ENCODE results near the gene UNC5B. TPM values are rescaled to one million over a fixed set of nuclear protein-coding genes. Genes with fewer than 3 reads are reported as not detected.

Gene UNC5B
- polyA plus RNA-seq, 4 donors: 0.27 to 19.4 (median 6.7) TPM

GRCh38 chr10:71323407-71323806 is 111.0 kb downstream of the UNC5B start:
- H3K9me3 ChIP-seq (ENCODE audit: control insufficient read depth in 2 of 2, insufficient read depth in 1 of 2, low read depth in 1 of 2, low read length in 1 of 2): no peaks in the 10 kb centered on the region
- DNase-seq (peak in 1 of 2 donors; percentile 33), FAIRE-seq (no peak)
- peaks cover 0 to 53% (median 2%) of the 10 kb centered on the region in 3 donors for H3K36me3 ChIP-seq (ENCODE audit: control insufficient read depth in 3 of 3, insufficient read depth in 2 of 3, low read depth in 1 of 3, low read length in 3 of 3)
- WGBS, 3 donors: 80 to 92% (median 84%) methylated on average over 4 of the region's 4 CpGs
- H3K27ac ChIP-seq (ENCODE audit: low read depth in 1 of 3, low read length in 2 of 3): no peak overlapping the region
- H3K4me1 ChIP-seq (ENCODE audit: control insufficient read depth in 3 of 3, insufficient read depth in 2 of 3, low read depth in 1 of 3, low read length in 2 of 3): peaks cover 0 to 11% (median 0%) of the 10 kb centered on the region in 3 donors
- no peaks in the 10 kb centered on the region for H3K27me3 ChIP-seq (ENCODE audit: control insufficient read depth in 3 of 3, insufficient read depth in 3 of 3, low read length in 3 of 3)
- H3K4me3 ChIP-seq (ENCODE audit: low read depth in 1 of 3, low read length in 3 of 3): no peak overlapping the region

DNA sequence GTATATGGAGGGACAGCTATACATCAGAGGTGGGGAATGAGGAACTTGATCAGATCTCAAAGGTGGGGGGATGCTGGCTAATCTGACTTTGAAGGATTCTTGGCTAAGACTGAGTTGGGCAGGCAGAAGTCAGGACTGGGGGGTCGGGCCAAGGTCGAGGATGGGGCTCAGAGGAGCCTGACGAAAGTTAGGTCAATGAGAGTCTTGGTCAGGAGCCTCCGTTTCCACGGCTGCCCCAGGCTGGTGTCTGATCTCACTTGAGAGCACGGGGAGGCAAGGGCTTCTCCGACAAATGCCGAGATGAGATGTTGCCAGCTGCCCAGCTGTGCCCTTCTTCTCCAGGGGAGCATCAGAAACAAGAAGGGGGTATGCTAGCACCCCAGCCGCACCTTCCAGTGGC is 112.4 kb downstream of the UNC5B start:
- DNase-seq: no peak
- no peak overlapping the region for H3K4me3 ChIP-seq (ENCODE audit: low read depth in 1 of 3, low read length in 3 of 3)
- no peaks in the 10 kb centered on the region for H3K27me3 ChIP-seq (ENCODE audit: control insufficient read depth in 3 of 3, insufficient read depth in 3 of 3, low read length in 3 of 3)
- no peak overlapping the region for H3K27ac ChIP-seq (ENCODE audit: low read depth in 1 of 3, low read length in 2 of 3)
- H3K36me3 ChIP-seq (ENCODE audit: control insufficient read depth in 3 of 3, insufficient read depth in 2 of 3, low read depth in 1 of 3, low read length in 3 of 3): peaks cover 0 to 66% (median 2%) of the 10 kb centered on the region in 3 donors
- peaks cover 0 to 5% (median 0%) of the 10 kb centered on the region in 3 donors for H3K4me1 ChIP-seq (ENCODE audit: control insufficient read depth in 3 of 3, insufficient read depth in 2 of 3, low read depth in 1 of 3, low read length in 2 of 3)
- 93 to 98% (median 95%) methylated on average over 9 of the region's 9 CpGs for WGBS, 3 donors
- no peak for FAIRE-seq
- H3K9me3 ChIP-seq (ENCODE audit: control insufficient read depth in 2 of 2, insufficient read depth in 1 of 2, low read depth in 1 of 2, low read length in 1 of 2): no peaks in the 10 kb centered on the region

GRCh38 chr10:71325267-71325666 is 112.9 kb downstream of the UNC5B start:
- FAIRE-seq (no peak), DNase-seq (peak in 1 of 2 donors; percentile 46)
- Histone ChIP-seq H3K9me3 (ENCODE audit: control insufficient read depth in 2 of 2, insufficient read depth in 1 of 2, low read depth in 1 of 2, low read length in 1 of 2) (no peaks in the 10 kb centered on the region), H3K4me1 (ENCODE audit: control insufficient read depth in 3 of 3, insufficient read depth in 2 of 3, low read depth in 1 of 3, low read length in 2 of 3) (peaks cover 0 to under 1% (median 0%) of the 10 kb centered on the region in 3 donors), H3K36me3 (ENCODE audit: control insufficient read depth in 3 of 3, insufficient read depth in 2 of 3, low read depth in 1 of 3, low read length in 3 of 3) (peaks cover 0 to 71% (median 2%) of the 10 kb centered on the region in 3 donors), H3K27me3 (ENCODE audit: control insufficient read depth in 3 of 3, insufficient read depth in 3 of 3, low read length in 3 of 3) (no peaks in the 10 kb centered on the region), H3K4me3 (ENCODE audit: low read depth in 1 of 3, low read length in 3 of 3) (no peak overlapping the region), H3K27ac (ENCODE audit: low read depth in 1 of 3, low read length in 2 of 3) (no peak overlapping the region)
- WGBS, 3 donors: 50 to 69% (median 61%) methylated on average over 6 of the region's 6 CpGs

DNA sequence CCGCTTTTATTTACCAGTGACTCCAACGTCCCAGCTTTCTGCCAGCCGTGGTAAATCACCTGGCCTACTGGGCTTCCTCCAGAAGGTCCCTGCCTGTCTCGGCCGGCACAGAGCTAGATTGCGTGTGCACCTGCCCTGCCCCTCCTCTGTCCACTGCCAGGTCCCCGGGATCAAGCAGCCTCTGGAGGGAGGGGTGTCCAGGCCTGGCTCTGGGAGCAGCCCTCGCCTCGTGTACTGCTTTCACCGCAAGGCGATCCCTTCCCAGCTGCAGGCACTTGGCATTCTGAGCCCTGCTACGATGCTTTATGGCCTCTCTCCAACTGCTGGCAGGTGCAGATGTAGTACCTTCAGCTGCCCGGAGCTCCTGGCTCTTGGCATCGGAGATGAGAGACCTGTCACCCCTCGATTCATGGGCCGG is 114.1 kb downstream of the UNC5B start:
- no peaks in the 10 kb centered on the region for H3K9me3 ChIP-seq (ENCODE audit: control insufficient read depth in 2 of 2, insufficient read depth in 1 of 2, low read depth in 1 of 2, low read length in 1 of 2)
- H3K36me3 ChIP-seq (ENCODE audit: control insufficient read depth in 3 of 3, insufficient read depth in 2 of 3, low read depth in 1 of 3, low read length in 3 of 3): peaks cover 0 to 79% (median 2%) of the 10 kb centered on the region in 3 donors
- H3K4me1 ChIP-seq (ENCODE audit: control insufficient read depth in 3 of 3, insufficient read depth in 2 of 3, low read depth in 1 of 3, low read length in 2 of 3): no peaks in the 10 kb centered on the region
- no peak overlapping the region for H3K27ac ChIP-seq (ENCODE audit: low read depth in 1 of 3, low read length in 2 of 3)
- DNase-seq (peak in 1 of 2 donors; percentile 55), FAIRE-seq (no peak)
- H3K27me3 ChIP-seq (ENCODE audit: control insufficient read depth in 3 of 3, insufficient read depth in 3 of 3, low read length in 3 of 3): no peaks in the 10 kb centered on the region
- H3K4me3 ChIP-seq (ENCODE audit: low read depth in 1 of 3, low read length in 3 of 3): no peak overlapping the region
- whole genome bisulfite sequencing, 3 donors: 12 to 68% (median 39%) methylated on average over 16 of the region's 16 CpGs

GRCh38 chr10:71330789-71331404 is 118.5 kb downstream of the UNC5B start:
- FAIRE-seq: no peak

GRCh38 chr10:71331736-71332135 is 119.4 kb downstream of the UNC5B start:
- Histone ChIP-seq H3K9me3 (ENCODE audit: control insufficient read depth in 2 of 2, insufficient read depth in 1 of 2, low read depth in 1 of 2, low read length in 1 of 2) (no peaks in the 10 kb centered on the region), H3K4me1 (ENCODE audit: control insufficient read depth in 3 of 3, insufficient read depth in 2 of 3, low read depth in 1 of 3, low read length in 2 of 3) (peaks cover 0 to 17% (median 0%) of the 10 kb centered on the region in 3 donors), H3K27me3 (ENCODE audit: control insufficient read depth in 3 of 3, insufficient read depth in 3 of 3, low read length in 3 of 3) (no peaks in the 10 kb centered on the region), H3K4me3 (ENCODE audit: low read depth in 1 of 3, low read length in 3 of 3) (no peak overlapping the region), H3K27ac (ENCODE audit: low read depth in 1 of 3, low read length in 2 of 3) (no peak overlapping the region), H3K36me3 (ENCODE audit: control insufficient read depth in 3 of 3, insufficient read depth in 2 of 3, low read depth in 1 of 3, low read length in 3 of 3) (peaks cover 0 to 76% (median 0%) of the 10 kb centered on the region in 3 donors)
- DNase-seq (no peak), FAIRE-seq (no peak)
- WGBS, 3 donors: 32 to 60% (median 39%) methylated on average over 4 of the region's 4 CpGs

More at GRCh38 chr10:71330789-71331404, 118.5 kb downstream of the UNC5B start:
- Histone ChIP-seq H3K4me3 (ENCODE audit: low read depth in 1 of 3, low read length in 3 of 3) (no peak overlapping the region), H3K9me3 (ENCODE audit: control insufficient read depth in 2 of 2, insufficient read depth in 1 of 2, low read depth in 1 of 2, low read length in 1 of 2) (no peaks in the 10 kb centered on the region), H3K27ac (ENCODE audit: low read depth in 1 of 3, low read length in 2 of 3) (no peak overlapping the region), H3K36me3 (ENCODE audit: control insufficient read depth in 3 of 3, insufficient read depth in 2 of 3, low read depth in 1 of 3, low read length in 3 of 3) (peaks cover 0 to 79% (median 0%) of the 10 kb centered on the region in 3 donors), H3K4me1 (ENCODE audit: control insufficient read depth in 3 of 3, insufficient read depth in 2 of 3, low read depth in 1 of 3, low read length in 2 of 3) (peaks cover 0 to 11% (median 0%) of the 10 kb centered on the region in 3 donors), H3K27me3 (ENCODE audit: control insufficient read depth in 3 of 3, insufficient read depth in 3 of 3, low read length in 3 of 3) (no peaks in the 10 kb centered on the region)
- no peak for DNase-seq
- 74 to 79% (median 77%) methylated on average over 4 of the region's 4 CpGs for WGBS, 3 donors

DNA sequence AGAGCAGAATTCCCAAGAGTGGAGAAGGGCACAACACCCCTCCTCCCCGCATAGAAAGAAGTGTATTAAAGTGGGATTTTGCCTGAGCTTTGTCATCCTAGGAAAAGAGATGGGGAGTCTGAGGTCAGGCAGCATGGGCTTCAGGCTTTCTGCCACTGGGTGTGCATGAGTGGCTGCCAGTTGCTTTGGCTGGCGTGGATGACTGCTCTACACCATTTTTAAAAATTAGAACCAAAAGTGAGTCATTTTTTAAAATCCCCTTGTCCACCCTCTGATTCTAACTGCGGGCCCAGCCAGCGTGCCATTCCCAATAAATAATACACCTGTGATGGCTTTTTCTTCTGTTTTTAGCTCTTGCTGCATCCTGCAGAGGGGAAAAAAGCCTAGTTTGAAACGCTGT is 120.1 kb downstream of the UNC5B start:
- FAIRE-seq (no peak), DNase-seq (no peak)
- WGBS, 3 donors: 90 to 98% (median 94%) methylated on average over 5 of the region's 5 CpGs

GRCh38 chr10:71333129-71333887 is 120.9 kb downstream of the UNC5B start:
- DNase-seq (no peak), FAIRE-seq (no peak)
- 69 to 80% (median 78%) methylated on average over 9 of the region's 9 CpGs for WGBS, 3 donors
- no peak overlapping the region for H3K27ac ChIP-seq (ENCODE audit: low read depth in 1 of 3, low read length in 2 of 3)
- no peak overlapping the region for H3K4me3 ChIP-seq (ENCODE audit: low read depth in 1 of 3, low read length in 3 of 3)
- H3K4me1 ChIP-seq (ENCODE audit: control insufficient read depth in 3 of 3, insufficient read depth in 2 of 3, low read depth in 1 of 3, low read length in 2 of 3): peaks cover 0 to 33% (median 0%) of the 10 kb centered on the region in 3 donors
- no peaks in the 10 kb centered on the region for H3K9me3 ChIP-seq (ENCODE audit: control insufficient read depth in 2 of 2, insufficient read depth in 1 of 2, low read depth in 1 of 2, low read length in 1 of 2)
- no peaks in the 10 kb centered on the region for H3K27me3 ChIP-seq (ENCODE audit: control insufficient read depth in 3 of 3, insufficient read depth in 3 of 3, low read length in 3 of 3)
- H3K36me3 ChIP-seq (ENCODE audit: control insufficient read depth in 3 of 3, insufficient read depth in 2 of 3, low read depth in 1 of 3, low read length in 3 of 3): peaks cover 0 to 74% (median 0%) of the 10 kb centered on the region in 3 donors

More for the DNA sequence above, 120.1 kb downstream of the UNC5B start:
- peaks cover 0 to 77% (median 0%) of the 10 kb centered on the region in 3 donors for H3K36me3 ChIP-seq (ENCODE audit: control insufficient read depth in 3 of 3, insufficient read depth in 2 of 3, low read depth in 1 of 3, low read length in 3 of 3)
- no peaks in the 10 kb centered on the region for H3K27me3 ChIP-seq (ENCODE audit: control insufficient read depth in 3 of 3, insufficient read depth in 3 of 3, low read length in 3 of 3)
- no peak overlapping the region for H3K4me3 ChIP-seq (ENCODE audit: low read depth in 1 of 3, low read length in 3 of 3)
- no peak overlapping the region for H3K27ac ChIP-seq (ENCODE audit: low read depth in 1 of 3, low read length in 2 of 3)
- no peaks in the 10 kb centered on the region for H3K9me3 ChIP-seq (ENCODE audit: control insufficient read depth in 2 of 2, insufficient read depth in 1 of 2, low read depth in 1 of 2, low read length in 1 of 2)
- peaks cover 0 to 24% (median 0%) of the 10 kb centered on the region in 3 donors for H3K4me1 ChIP-seq (ENCODE audit: control insufficient read depth in 3 of 3, insufficient read depth in 2 of 3, low read depth in 1 of 3, low read length in 2 of 3)

All from small intestine (tissue), 7 donors.